CD4-positive, alpha-beta T cell treated with Interleukin-4 for 4 hours (primary cell): Measurements from ENCODE around the gene LRRC63.
"Not testable (repeated sequence)": the region's sequence is repeated elsewhere in the genome, so short reads cannot be mapped to it uniquely, and the experiment has no call there.

Experiments used
- DNase-seq: peaks from one replicate; pipeline ENCODE4 v3.0.0-alpha.2; 2020

LRRC63 gene

DNA sequence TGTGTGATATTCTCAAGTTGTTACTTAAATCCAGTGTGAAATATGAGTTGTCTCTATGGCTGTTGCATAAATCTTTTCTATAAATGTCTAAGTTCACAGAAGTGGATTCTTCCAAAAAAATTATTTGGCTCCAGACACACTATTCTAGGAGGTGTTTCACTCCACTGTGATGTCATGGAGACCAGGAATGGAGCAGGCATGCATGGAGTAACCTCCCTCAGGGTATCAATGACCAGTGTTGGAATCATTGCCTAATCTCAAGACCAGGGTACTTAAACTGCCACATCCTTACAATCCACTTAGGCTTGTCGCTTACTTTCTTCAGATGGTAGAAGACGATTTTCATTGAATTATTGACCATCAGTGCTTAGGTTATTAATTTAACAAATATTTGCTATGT is 55.4 kb downstream of the LRRC63 start:
- no peak for DNase-seq

DNA sequence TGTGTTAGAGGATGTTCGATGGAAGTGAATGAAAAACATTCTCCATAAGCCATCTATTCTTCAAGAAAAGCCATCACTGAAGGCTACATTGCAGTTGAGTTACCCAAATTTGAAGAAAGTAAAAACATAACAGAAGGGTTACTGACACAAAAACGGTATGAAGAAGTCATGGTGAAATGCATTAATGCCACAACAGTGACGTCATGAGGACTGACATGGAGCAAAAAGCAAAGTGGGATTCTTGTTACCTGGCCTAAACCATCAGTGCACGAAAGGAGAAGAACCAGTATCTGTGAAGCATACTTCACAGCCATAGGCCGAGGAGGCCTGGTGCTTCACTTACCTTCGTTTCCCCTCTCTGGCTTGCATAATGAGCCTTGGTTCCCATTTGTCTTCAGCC is 58.7 kb downstream of the LRRC63 start:
- DNase-seq = no peak

DNA sequence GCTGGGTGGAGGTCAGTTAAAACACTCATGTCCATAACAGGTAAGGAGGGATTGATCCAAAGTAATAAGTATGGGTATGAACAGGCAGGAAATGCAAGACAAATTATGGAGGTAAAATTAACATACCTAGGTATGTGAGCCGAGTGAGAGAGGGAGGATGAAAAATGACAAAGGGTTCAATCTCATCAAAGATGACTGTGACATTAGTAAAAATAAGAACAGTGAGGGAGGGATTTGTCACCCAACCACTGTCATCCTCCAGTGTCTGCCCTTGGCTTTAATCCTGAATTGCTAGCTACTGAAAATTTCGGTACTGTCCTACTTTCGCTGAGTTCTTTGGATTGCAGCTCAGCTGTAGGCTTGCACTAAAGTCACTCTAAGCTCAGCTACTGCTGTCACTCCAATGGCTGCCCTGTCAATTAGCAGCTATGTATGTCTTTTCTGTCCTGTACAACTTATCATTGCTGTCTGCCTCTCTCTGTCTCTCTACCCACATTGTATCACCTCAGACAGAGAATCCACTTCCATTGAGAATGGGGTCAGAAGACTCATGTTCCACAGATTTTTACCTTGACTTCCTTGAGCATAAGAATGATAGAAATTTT is 62.5 kb downstream of the LRRC63 start:
- DNase-seq = no peak

DNA sequence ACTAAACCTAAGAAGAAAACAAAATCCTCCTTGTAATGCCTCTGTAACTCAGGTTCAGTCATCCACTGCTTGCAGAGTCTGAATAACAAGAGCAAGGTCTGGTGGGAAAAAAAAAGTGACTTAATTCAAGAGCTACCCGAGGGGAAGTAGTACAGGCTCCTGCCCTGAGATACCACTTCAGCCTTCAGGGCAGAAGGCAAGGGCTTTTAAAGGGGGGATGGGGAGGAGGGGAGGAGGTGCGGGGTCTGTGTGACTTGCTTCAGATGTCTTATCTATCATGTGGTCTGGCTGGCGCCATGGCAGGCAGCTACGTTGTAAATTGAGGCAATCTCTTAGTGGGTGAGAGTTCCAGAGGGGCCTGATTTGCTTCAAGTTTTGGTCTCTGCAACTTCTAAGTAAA is 66.7 kb downstream of the LRRC63 start:
- DNase-seq = no peak

DNA sequence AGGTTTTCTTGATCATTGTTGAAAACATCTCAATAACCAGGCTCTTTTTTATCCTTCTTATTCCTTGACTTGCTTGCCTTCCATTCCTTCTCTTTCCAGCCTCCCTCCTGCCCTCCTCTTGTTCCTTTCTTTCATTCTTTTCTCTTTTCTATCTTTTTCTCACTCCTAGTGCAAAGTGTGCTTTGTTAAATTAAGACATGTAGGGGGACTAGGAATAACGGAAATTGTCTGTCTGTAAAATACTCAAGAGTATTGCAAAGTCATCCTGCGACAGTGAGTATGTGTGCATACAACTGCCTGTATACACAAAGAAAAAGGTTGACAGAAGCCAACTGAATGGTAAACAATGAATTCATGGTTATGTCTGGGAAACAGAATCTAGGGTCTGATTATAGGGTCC is 70.1 kb downstream of the LRRC63 start:
- DNase-seq = no peak

DNA sequence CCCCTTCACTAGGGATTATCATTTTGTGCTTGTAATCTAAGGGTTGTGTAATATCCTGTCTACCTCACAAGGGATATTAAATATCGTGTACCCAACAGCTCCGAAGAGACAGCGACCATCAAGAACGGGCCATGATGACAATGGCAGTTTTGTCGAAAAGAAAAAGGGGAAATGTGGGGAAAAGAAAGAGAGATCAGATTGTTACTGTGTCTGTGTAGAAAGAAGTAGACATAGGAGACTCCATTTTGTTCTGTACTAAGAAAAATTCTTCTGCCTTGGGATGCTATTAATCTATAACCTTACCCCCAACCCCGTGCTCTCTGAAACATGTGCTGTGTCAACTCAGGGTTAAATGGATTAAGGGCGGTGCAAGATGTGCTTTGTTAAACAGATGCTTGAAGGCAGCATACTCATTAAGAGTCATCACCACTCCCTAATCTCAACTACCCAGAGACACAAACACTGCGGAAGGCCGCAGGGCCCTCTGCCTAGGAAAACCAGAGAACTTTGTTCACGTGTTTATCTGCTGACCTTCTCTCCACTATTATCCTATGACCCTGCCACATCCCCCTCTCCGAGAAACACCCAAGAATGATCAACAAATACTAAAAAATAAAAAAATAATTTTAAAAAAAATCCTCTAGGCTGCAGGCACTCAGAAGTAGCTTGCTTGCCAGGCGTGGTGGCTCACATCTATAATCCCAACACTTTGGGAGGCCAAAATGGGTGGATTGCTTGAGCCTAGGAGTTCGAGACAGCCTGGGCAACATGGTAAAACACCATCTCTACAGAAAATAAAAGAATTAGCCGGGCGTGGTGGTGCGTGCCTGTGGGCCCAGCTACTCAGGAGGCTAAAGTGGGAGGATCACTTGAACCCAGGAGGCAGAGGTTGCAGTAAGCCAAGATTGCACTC is 72.4 kb downstream of the LRRC63 start:
- DNase-seq = not testable (repeated sequence)

DNA sequence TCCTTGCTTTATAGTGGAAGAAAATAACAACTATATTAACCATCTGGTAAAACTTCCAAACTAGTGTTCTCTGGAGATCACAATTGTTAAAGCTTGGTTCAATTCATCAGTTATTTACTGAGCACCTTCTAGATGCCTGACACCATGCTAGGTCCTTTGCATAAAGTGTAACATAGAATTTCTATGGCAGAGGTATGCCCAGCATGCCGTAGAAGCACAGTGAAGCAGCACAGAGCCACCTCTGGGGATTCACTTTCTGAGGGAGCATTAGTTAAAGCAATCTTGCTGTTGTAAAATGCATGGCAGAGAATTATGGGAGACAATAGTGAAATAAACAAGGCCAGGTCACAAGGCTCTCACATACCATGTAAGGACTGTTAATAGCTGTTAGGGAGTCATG is 75.2 kb downstream of the LRRC63 start:
- no peak for DNase-seq

DNA sequence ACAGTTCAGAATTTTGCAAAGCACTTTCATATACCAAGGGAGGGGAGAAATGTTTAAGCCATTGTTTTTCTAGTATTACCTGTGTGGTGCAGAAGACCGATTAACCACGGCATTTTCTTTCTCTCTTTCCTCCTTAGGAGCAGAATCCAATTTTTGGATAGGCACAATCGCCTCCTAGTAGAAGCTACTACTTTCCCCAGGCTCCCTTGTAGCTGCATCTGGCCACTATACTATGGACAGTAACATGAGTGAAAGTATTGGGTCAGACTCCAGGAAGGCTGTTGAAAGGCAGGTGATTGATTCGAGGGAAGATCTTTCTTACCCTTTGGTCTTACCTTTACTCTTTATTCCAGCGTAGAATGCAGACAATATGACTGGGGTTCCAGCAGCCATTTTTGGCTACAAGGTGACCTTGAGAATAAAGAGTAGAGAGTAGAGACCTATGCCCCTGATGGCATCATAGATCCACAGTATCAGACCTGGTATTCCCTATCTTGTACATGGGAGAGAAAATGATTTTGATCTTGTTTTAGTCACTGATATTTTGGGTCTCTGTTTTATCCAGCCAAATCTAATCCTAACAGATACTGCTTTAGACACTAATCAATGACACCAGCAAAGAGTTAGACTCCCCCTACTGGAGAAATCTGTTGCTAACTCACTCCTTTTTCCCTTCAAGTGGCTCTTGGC is 77.0 kb downstream of the LRRC63 start:
- peak; percentile 78 for DNase-seq

DNA sequence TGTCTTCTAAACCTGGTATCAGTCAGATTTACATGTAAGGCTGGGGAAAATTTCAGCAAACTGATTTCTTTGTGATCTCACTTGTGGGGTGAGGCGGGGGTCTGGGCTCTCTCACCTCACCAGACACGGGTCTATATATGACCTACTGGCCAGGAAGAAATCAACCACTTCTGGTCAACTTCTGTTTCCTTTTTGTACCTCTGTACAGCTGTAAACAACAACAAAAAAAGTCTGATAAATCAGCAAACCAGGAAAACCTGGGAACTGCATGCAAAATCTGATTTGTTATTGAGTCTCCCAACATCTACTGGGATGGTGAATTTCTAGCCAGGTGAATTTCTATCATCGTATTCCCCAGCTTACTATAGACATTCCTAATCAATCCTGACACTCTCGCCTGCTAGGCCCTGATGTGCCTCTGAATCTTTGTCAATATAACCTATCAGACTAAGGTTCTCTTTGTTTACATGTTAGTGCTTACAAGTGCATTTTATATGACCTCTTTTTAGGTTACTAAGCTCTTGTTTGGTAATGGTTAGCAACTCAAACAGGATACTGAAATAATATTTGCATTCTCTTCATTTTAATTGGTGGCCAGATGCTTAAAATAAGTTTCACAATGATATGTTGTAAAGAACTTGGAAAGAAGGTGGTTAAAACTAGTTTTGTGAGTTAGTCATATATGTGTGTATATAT is 77.7 kb downstream of the LRRC63 start:
- DNase-seq = no peak

DNA sequence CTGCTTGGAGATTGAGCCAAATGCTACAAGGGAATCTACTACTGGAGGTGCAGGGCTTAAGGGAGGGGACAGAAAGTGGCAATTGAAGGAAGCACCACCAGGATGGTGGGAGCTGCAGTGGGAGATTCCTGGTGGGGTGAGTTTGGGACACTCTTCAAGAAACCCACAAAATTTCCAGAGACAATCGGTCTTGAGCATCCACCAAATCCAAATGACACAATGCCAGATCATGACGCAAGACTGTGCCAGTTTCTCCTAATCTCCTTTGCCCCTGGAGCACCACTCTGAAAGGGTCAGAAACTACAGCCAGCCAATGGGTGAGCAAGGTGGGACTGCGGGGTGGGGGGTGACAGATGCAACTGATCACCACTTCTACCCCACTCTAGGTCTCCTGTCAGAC is 78.7 kb downstream of the LRRC63 start:
- no peak for DNase-seq

DNA sequence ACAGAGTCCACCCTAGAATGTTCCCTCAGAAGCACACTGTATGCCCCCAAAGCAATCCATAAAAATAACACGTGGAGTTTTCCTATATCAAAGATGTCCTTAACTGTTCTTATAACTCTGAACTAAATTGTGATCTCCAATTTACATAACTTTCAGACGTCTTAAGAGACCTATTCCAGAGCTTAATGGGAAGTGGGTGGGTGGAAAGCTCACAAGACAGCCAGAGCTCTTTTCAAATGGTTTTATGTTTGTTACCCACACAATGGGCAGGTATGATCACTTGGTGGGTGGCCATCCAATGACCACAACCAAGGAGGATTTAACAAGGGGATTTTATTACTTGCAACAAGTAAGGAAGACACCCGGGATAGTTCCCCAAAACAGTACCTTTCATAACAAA is 81.7 kb downstream of the LRRC63 start:
- DNase-seq = no peak

DNA sequence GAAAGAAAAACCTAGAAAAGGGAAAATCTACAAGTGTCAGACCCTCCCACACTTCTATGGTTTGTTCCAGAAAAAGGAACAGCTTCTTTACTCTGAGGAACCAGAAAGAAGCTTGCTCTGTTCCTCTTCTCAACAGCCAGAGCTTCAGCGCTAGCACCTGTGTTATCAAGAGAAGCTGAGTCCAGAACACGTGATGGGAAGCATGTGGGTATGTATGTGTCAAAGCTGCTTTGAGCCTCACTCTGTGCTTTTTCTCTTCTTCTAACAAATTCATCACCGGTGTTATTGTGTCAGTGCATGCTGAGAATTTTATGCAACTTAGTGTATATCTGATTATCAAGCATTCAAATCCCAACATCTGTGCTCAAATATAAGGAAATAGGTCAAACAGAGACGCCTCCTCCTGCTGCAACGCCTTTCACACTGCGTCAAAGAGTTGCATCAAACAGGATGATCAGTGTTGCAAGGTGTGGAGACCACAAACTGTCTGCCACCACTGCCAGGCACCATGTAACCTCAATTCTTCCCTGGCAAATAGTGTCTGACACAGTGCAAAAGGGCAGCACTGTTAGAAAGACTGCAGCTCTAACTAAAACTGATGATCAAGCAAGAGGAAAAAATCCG is 83.9 kb downstream of the LRRC63 start:
- peak; percentile 76 for DNase-seq

DNA sequence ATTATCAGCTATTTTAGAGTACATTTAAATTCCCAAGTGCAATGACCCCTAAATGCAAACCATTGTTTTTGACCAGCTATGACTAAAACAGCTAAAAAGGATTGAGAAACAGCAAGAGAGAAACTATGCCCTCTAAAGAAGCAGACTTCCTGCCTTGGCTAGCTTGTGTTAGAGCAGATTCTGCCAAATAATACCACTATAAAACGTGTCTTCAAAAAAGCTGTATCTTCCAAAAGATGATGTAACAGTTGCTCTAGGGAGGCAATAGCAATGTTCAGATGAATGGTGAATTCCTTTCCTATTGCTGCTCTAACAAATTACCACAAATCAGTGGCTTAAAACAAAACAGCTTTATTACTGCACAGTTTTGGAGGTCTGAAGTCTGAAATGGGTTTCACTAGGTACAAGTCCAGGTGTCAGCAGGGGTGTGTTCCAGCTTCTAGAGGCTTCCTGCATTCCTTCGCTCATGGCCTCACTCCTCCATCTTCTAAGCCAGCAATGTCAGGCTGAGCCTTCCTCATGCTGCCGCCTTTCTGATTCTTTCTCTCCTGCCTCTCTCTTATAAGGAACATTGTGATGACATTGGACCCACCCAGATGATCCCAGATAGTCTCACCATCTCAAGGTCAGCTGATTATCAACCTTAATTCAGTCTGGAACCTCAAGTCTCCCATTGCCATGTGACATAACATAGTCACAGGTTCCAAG is 84.5 kb downstream of the LRRC63 start:
- DNase-seq = peak; percentile 51

DNA sequence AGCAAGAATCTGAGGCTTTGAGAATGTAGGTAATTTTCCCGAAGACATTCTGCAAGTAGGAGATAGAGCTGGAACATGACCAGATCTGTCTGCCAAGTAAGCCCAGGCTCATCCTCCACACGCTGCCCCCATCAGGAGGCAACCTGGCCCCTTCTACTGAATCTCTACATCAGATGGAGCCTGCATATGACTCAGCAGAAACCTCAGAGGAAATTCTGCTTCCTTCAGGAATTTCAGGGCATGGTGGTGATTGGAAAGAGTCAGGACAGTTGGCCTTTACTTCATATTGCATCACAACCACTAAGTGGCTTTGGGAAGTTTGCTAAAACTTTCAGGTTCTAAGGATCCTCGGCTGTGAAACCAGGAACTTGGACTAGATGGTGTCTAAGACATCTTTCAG is 85.2 kb downstream of the LRRC63 start:
- DNase-seq = no peak

DNA sequence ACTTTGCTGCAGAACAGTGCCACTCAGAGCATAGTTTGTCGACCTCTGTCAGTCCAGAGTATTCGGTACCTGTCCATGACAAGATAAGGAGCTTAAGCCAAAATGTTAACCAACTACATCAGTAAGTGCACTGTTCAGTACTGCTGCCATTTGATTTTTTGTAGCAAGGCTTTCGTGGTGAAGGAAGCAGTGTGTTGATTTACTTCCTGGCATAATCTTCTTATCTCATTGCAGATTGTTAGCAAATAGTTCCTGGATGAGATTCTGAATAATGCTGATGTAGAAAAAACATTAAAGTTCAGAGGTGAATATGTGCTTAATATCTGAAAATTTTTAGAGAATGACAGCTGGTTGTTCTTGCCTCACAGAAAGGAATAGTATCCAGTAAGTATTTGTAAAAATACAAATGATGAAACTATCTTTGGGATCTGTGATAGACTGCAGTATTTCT is 85.7 kb downstream of the LRRC63 start:
- DNase-seq = no peak

DNA sequence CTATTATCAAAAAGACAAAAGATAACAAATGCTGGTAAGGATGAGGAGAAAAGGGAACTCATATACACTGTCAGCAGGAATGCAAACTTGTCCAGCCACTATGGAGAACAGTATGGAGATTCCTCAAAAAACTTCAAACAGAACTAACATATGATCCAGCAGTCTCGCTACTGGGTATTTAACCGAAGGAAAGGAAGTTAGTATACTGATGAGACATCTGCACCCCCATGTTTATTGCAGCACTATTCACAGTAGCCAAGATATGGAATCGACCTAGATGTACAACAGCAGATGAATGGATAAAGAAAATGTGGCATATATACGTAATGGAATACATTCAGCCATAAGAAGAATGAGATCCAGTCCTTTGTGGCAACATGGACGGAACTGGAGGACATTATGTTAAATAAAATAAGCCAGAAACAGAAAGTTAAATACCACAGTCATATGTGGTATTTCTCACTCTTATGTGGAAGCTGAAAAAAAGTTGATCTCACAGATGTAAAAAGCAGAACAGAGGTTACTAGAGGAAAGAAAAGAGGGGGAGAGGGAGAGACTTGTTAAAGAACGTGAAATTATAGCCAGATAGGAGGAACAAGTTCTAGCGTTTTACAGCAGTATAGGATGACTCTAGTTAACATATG is 92.1 kb downstream of the LRRC63 start:
- peak; percentile 15 for DNase-seq

DNA sequence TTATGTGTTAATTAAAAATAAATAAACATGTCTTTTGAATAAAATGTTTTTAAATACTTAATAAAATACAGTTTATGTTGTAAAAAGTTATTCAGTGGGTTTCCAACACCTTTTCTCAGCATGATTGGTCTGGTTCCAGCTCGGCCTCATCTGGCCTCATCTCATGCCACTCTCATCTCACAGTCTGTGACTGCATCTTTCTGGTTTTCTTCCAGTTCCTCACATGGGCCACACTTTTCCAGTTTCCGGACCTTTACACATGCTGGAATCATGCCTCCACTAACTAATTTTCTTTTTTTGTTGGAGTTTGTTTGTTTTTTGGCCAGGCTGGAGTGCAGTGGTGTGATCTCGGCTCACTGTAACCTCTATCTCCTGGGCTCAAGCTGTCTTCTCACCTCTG is 92.8 kb downstream of the LRRC63 start:
- DNase-seq = no peak

DNA sequence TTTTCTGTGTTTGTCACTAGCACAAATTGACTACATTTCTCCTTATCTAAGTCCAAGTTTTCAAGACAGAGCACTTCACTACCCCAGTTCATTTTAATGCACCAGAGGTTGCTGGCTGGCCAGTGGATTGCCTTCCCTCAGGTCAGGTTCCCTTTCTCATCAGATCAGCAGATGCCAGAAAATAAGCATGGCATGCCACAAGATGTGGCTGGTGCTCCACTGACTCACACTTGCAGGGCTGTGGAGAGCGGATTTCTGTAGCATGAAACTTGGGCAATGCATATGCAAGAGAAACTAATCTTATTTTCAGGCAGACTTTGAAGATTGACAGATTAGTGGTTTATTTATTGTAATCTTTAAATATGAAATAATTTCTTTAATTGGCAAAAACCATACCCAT is 95.8 kb downstream of the LRRC63 start:
- DNase-seq = no peak

DNA sequence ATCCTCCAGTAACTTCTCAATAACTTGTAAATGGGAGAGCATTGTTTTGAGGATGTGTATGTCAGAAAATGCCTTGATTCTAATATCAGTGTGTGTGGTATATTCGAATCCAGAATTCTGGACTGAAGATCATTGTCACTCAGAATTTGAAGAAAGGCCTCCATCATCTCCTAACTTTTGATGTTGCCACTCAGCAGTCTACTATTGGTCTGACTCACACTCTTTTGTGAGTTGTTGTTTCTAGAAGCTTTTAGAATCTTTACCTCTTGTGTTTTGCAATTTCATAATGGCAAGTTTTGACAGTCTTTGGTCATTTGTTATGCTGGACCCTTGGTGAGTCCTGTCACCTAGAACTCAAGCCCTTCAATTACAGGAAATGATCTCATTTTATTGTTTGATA is 98.3 kb downstream of the LRRC63 start:
- no peak for DNase-seq

DNA sequence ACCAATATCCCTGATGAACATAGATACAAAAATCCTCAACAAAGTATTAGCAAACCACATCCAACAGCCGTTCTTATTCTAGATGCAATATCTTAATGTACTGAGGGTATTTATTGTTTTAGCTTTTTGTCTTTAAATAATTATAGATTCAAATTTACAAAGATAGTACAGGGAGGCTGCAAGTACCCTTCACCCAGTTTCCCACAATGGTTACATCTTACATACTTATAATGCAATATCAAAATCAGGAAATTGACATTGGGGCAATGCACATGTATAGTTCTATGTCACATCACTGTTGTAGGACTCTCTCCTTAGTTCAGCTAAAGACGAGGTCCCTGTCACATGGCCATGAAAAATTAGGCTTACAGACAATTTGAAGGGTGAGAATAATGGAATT is 99.5 kb downstream of the LRRC63 start:
- DNase-seq = no peak

DNA sequence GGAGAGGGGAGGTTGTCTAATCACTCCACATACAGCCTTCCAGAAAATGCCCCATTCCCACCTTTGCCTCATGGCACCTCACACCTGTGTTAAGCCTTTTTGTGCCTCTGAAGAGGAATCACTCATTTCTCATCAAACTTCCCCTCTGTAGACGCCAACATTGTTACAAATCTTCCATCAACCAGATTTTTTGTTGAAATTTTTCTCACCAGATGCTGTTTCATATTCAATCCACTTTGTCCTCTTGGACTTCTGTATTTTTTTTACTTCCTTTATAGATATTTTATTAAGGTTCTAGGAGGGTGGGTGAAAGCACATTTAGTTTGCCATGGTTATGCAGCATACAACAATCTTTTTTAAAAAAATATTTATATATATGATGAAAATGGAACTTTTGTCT is 101.3 kb downstream of the LRRC63 start:
- no peak for DNase-seq
